ENCODE results near the gene ZNF324.

GRCh38 chr19:58516246-58516836 is 49.5 kb downstream of the ZNF324 start:
- no peak for TF ChIP-seq CTCF (IDR thresholded peaks at IDR 0.05)
- TF ChIP-seq POLR2A (IDR thresholded peaks at IDR 0.05), result no peak
